AG08395 (cell line): ENCODE data around the gene UNC79.

Source experiments
- DNase-seq: peaks from one replicate; pipeline ENCODE4 v3.0.0; 2012; ENCODE audit warnings: mixed read lengths, low spot score

Gene UNC79

DNA sequence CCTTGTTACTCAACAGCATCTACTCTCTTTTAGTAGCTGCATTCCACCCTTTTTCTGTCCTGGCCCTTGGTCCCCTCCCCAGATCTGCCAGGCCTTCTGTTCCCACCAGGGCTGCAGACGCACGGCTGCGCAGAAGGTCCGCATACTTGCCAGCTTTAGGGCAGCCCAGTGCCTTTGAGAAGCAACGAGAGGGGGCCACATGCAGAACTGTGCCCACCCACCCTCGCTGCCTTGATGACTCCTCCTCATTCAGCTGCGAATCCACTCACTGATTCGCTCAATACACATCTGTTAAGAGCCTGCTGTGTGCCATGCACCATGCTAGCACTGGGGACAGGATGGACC is 318.3 kb downstream of the UNC79 start:
- DNase-seq, result no peak

DNA sequence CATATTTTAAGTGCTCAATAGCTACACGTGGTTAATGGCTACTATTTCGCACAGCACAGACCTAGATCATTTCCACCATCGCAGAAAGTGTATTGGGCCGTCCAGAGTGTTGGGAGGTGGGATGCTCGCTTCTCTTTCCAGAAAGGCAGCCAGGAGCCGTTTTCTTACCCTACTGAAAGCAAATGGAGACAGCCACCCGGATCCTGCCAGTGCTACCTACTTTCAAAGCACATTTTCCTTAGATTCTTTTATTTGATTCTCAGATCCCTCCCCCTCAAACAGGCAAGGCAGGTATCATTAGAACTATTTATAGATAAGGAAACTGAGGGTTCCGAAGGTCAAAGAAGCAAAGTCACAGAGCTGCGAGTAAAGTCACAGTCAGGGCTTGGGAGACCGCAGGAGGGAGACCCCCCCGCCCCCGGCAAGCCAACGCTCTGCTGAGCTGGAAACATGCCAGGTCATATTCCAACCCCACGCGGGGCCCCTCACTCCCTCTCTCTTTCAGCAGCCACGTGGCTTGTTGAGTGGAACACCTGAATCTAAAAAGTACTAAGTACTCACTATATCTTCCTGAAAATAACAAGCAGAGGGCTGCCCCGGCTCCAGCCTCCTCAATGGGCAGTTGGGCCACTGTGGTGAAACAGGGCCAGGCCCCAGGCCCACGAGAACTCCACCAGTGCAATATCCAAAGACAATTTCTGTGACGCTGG is 321.4 kb downstream of the UNC79 start:
- DNase-seq, result no peak

DNA sequence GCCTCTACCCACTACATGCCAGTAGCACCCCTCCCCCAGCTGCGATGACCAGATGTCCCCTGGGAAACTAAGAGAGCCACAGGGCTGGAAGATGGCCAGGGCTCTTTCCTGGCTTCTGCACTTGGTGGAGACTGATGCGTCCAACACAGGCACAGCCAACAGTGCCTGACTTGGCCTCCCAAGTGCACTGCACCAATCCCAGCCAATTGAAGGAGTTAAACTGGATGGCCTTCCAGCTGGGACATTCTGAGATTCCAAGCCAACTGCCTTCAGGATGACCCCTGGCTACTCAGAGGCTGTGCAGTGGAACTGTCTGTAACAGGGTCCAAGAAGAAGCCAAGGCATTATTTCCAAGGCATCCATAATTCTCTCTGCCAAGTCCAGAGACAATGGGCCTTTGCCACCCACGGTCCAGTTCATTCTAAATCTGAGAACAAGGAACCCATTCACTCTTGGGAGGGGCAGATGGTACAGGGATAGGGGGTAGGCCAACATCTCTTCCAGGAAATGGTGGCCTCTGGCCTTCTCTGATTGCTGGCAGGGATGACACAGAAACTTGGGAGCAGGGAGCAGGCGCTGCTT is 322.3 kb downstream of the UNC79 start:
- no peak for DNase-seq

DNA sequence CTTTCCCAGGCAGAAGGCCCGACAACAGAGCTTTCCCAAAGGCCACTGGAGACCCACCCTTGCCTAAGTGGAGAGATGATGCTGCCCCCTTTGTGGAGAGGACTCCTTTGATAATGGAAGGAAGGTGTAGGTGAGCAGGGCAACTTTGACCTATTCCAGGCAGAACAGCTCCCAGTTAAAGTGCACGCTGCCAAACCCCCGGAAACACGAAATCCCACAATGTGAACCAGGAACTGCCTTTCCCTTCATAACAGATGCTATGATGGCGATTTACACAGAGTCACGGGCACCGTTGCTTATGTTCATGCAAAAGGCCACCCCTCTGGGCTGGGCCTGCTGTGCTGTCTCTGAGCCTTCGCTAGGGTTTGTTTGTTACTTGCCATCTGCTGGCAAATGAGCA is 322.9 kb downstream of the UNC79 start:
- DNase-seq, result no peak

DNA sequence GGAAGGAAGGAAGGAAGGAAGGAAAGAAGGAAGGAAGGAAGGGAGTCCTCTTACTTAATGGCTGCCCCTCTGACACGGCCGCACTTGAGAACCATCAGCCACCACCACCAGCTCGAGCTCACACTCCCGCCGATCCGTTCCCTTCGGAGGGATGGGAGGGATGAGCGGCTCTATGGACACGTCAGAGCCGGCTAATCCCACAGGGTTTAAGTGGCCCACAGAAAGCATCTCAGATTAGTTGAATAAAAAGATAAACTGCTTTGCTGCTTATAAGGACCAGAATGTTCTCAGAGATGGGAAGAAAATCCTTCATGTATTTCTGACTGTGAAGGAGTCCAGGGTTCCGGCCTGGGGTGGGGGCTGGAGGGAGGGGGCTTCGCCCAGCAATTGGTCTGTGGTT is 326.5 kb downstream of the UNC79 start:
- DNase-seq, result no peak
